ENCODE data around the gene RIN3.

Gene RIN3

DNA sequence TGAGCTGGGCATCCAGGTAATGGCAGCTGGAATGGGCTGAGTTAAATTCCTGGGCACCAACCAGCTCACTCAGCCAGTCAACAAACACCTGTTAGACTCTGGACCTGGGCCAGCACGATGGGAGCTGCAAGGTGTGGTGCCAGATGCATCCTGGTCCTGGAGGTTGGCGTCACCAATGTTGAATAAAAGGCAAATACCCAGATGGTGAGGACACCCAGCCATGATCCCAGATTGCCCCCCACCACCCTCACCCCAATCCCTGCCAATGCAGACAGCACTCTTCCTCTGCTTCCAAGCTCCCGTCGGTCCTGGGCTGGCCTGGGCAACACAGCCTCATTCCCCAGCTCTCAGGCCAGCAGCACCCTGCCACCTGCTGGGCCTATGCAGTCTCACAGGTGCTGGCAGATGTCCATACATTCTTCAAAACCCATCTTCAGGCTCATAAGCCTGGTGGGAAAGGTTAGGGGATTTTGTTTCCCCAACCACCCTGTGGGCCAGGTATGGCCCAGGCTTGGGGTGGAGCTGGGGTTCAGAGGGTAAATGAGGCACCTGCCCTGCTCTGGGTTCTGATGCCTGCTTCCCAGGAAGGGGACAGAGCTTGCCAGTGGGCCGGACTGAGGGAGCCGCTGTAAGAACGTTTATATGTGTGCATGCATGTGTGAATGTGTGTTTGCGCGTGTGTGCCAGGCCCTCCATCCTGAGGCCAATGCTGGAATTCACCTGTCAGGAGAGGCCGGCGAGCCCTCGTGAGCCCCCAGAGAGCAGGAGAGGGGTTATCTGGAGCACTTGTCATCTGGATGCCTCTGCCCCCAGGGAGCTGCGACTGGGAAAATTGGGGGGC lies 176.8 kb downstream of the RIN3 start:
- DNase-seq, result peak; percentile 37

DNA sequence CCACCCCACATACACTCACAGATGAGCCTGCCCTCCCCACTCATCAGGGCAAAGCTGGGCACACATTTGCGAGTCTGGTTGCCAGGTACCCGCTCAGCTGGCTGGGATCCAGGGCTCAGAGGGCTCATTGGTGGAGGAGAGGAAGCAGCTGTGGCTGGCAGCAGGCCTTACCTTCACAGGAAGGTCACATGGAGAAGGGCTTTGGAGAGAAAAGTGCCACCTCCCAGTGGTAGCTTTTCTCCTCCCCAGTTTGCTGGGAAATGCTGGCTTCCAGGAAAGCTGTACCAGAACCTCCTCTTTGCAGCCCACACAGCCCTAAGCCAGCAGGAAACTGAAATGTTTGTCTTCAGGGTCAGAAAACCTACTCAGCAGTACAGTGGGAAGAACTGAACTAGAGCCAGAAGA lies 179.2 kb downstream of the RIN3 start:
- DNase-seq, result no peak

DNA sequence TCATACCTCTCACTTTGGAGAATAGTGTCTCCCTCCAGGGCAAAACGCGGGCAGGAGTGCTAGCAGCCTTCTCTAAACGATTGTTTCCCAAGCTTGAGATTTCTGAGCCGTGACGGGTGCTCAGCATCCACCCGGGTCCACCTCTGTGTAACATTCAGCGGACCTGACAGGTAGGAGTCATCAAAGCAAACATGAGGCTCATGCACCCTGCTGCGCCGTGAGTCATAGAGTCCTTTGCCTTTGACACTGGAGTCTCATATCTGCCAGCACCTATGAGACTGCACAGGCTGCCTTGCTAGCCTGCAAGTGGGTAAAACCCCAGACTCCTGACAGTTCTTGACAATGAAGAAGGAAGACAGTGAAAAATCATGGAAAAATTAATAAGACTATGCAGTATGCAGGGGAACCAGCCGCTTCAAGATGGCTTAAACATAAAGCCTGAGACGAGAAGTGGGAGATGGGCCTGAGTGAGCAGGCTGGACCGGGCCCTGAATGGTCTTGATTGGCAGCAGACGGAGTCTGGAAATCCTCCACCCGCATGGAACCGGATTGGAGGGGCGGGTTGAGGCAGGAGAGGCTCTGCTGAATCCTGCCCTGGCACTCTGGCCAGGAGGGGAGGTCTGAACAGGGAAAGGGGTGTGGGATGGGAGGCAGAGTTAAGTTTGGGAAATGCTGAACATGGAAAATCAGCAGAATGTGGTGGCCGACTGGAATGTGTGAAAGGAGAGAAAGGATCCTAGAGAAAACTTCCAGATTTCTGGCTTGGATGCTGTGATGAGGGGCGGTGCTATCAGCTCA lies 180.6 kb downstream of the RIN3 start:
- DNase-seq, result no peak

DNA sequence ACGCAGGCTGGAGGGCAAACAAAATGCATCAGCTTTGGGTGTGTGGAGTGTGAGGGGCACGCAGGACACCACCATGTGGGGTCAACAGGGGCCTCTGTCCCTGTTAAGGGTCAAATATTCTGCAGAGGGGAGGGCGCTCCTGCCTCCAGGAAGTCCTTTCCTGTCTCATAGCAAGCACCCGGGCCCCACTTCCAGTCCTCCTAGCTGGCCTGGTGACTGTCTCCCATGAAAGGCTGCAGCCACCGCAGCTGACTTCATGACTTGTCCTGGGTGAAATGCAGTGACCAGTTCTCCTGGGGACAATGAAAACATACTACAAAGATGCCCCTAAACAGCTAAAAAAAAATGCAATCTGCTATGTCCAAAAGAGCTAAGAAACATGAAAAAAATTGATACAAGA lies 181.2 kb downstream of the RIN3 start:
- DNase-seq, result no peak

DNA sequence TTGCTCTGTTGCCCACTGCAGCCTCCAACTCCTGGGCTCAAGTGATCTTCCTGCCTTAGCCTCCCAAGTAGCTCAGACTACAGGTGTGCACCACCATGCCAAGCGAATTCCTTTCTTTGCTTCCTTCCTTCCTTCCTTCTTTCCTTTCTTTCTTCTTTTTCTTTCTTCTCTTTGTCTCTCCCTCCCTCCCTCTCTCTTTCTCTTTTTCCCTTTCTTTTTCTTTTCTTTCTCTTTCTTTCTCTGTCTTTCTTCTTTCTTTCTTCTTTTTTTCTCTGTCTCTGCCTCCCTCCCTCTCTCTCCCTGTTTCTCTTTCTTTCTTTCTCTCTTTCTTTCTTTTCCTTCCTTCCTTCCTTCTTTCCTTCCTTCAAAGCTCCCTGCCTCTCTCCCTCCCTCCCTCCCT lies 182.0 kb downstream of the RIN3 start:
- no peak for DNase-seq

DNA sequence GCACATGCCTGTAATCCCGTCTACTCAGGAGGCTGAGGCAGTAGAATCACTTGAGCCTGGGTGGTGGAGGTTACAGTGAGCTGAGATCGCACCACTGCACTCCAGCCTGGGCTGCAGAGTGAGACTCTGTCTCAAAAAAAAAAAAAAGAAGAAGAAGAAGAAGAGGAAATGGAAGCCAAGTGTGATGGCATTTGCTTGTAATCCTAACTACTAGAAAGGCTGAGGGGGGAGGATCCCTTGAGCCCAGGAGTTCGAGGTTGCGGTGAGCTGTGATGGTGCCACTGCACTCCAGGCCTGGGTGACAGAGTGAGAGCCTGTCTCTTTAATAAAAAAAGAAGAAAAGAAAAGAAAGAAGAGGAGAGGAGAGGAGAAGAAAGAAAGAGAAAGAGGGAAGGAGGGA lies 182.8 kb downstream of the RIN3 start:
- no peak for DNase-seq

DNA sequence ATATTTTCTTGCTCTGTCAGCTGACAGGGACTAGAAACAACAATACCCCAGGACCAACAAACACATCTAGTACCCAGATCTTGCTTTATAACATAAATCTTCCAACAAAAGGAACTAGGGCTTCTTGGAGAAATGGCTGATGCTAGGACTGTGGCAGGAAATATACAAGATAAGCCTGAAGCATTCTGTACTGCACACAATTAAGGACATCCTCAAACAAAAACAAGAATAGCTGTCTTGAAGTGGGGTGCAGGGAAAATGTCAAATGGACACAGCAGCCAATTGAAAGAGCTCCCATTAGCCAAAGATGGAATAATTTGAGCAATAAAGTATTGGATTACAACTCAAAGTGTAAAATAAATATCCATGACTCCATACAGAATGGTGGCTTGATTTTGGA lies 184.8 kb downstream of the RIN3 start:
- no peak for DNase-seq

DNA sequence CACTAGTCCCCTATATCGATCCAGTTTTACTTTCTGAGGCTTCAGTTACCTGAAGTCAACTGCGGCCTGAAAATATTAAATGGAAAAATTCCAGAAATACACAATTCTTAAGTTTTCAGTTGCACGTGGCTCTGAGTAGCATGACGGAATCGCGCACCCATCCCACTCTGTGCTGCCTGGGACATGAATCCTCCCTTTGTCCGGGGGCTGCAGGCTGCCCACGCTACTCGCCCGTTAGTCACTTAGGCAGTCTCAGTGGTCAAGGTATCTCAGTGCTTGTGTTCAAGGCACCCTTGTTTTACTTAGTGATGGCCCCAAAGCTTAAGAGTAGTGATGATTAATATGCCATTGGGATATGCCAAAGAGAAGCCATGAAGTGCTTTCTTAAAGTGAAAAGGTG lies 188.2 kb downstream of the RIN3 start:
- no peak for DNase-seq

DNA sequence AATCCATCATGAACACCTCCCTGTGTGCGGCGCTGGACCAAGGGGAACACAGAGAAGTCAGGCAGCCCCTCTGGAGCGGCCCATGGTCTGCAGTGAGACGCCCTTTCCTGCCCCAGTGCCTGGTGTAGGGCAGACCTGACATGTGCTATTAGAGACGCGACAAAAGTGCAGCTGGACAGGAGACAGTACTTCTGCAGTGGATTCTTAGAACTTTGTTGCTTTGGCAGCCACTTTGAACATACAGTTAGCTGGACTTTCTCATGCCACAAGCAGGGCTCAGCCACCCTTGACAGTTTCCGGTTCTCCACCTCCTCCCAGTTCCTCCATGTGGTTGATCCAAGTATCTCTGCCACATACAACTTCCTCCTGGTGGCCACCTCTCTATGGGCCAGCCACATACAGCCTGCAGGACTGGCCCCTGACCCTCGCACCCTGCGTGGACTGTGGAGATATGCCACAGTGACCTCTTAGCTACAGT lies 188.9 kb downstream of the RIN3 start:
- no peak for DNase-seq

DNA sequence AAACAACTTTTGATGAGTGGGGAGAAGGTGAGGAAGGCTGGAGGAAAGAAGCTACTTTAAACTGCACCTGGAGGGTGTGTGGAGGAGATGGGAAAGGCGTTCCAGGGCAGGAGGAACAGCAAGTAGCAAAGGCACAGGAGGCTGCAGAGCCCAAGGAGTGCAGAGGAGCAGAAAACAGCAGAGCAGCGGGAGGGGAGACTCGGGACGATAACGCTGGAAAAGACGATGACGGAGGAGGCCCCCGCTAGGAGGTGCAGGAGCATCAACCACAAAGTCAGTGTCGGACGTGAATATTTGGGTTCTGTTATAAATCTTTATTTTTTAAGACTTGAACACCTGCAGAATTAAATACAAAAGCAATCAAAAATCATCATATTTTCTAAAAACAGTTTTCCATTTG lies 189.9 kb downstream of the RIN3 start:
- DNase-seq, result no peak

DNA sequence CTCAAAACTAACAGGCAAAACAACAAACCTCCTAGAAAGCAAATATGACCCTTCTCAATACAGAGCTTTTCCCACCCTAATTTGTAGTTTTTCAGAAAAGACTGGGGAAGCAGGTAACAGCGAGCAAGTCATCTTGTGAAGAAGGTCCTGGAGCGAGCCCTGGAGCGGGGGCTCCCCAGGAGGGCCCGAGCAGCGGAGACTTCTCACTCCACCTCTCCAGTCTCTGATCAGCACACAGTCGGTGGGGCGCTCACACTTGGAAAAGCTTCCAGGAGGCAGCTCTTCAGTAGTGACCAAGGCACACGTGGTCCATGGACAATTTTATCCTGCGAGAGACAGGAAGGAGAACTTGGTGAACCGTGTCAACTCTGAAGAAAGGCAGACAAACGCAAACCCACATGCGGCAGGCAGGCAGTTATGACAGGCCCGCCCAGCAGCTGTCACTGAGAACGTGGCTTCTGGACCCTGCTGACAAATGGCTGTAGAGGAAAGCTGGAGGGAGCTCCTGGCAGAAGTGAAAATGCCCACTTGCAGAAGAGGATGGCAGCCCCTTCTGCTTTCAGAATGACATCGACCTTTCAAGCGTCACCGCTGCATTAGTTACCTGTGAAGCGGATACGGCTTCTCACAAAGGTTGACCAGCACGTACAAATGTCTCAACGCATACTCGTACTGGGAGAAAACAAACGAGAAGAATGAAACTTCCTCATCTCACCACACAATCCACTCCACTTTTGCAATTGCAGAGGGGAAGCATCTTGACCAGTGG lies 190.6 kb downstream of the RIN3 start:
- no peak for DNase-seq

DNA sequence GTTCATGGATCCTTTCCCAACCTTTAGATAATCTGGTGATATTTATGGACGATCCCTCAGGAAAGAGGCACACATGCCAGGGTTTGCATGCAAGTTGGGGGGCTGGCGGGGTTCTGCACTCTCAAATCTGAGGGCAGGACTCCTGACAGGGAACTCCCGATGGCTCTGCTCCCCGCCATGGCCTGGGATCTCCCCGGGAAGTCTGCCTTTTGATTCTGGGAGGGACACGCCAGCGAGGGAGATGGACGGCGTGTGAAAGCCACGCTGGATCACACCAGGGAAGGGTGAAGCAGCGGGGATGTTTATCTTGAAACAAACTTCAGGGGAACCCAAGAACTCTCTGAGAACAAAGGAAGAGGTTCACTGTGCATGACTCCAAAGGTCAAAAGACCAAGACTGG lies 191.2 kb downstream of the RIN3 start:
- DNase-seq, result no peak

DNA sequence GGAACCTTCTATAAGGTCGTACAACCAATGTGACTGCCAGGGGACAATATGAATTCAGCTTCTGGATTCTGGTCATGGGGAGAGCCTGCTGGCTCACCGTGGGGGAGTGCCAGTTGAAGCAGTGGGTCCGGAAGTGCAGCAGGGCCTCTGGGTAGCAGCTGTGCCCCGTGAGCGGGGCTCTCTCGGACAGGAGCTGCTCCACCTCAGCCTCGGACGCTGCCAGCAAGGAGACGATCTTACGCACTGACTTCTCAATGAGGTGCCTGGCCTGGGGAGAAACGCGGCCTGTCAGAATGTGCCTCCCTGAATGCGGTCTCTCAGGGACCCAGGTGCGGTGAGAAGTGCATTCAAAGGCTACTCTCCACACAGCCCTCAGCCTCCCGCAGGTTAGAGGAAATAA lies 192.8 kb downstream of the RIN3 start:
- DNase-seq, result no peak

DNA sequence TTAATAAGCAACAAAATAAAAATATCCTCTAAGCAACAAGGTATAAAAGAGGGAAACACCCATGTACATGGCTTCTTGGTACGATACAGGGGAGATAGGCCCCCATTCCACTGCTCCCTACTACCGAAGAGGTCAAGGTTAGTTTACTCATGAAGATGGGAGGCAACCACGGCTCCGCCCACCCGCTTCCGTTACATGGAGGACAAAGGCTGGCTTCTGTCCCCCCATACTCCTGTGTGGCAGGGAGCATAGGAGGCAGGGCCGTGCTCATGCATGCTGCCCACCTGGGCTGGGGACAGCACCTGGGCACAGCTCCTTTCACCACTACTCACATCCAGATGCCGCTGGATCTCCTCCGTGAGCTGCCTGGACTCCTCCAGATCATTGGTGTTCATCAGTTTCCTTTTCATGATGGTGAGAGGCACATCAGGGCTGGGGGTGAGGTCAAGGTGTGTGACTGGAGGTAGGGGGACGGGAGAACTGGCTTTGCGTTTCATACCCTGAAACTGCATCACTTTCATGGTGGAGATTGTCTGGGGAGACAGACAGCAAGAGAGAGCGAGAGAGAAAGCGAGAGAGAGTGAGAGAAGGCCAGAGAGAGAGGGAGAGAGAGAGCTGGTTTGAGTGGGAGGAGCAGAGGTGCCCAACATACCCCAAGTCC lies 195.9 kb downstream of the RIN3 start:
- DNase-seq, result no peak

DNA sequence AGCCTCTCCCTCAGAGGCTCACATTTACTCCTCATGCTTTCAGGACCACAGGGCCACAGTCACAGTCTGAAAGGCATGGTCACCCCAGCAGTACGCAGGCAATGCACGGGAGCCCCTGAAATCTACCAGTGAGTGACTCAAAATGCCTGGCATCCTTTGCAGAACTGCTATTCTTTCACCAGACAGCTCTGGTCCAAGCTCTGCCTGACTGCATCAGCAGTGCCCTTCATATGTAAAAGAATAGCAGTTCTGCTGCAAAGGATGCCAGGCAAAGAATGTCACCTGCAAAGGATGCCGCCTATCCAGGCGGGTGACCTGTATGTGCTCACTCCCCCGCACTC lies 196.4 kb downstream of the RIN3 start:
- no peak for DNase-seq

DNA sequence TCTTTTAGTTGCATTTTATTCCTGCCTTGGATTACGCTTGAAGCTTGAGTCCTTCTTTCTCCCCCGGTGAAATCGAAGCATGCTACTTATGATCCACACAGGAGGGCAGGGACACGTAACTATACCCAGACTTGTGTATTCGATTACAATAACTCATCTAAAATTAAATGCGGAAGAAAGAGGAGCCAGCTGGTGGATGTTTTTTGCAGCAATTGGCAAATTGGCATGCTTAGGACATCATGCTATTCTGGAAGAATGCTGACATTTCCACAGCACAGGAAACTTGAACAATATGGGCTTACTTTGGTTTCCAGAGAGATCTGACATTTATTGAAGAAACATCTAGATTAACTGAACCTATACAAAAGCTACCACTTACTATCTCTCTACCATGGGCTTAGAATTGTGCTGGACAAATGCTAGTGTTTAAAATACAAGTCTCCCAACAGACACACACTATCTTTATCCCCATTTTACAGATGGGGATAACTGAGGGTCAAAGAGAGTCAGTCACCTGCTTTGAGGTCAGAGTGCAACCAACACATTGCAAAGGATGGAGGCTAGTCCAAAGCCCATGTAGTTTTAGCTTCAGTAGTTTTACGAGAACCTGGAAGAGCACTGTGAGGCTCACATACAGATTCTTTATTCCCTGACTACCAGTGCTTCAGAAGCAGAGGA lies 198.5 kb downstream of the RIN3 start:
- no peak for DNase-seq

DNA sequence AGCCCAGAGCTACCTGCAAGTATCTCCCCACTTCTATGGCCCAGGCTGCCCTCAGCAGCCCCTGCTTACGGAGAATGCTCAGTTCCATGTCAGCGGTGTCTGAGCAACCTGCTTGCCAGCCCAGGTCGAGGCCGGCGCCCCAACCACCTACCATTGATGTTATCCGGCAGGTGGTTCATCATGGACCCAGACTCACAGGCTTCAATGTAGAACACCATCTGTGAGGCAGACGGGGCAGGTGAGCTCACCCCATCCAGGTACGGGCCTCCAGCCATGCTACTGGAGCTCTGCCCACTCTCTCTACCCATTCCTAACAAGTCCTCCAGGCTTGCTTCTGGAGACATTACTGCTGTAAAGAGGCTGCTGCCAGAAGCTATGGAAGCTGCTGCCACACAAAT lies 199.1 kb downstream of the RIN3 start:
- no peak for DNase-seq

DNA sequence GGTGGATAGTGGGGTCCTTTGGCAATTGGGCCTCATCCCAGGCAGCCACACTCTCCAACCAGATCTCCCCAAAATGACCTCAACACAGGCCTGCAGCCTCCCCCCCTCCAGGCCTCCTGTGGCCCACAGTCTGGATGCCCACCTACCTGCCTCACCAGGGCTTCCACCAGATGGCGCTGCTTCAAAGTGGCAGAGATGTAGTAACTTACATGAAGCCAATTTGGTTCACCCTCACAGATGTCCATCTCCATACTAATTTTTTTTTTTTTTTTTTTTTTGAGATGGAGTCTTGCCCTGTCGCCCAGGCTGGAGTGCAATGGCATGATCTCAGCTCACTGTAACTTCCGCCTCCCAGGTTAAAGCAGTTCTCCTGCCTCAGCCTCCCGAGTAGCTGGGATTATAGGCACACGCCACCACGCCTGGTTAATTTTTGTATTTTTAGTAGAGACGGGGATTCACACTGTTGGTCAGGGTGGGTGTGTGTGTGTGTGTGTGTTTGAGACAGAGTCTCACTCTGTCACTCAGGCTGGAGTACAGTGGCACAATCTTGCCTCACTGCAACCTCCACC lies 201.2 kb downstream of the RIN3 start:
- peak; percentile 63 for DNase-seq

DNA sequence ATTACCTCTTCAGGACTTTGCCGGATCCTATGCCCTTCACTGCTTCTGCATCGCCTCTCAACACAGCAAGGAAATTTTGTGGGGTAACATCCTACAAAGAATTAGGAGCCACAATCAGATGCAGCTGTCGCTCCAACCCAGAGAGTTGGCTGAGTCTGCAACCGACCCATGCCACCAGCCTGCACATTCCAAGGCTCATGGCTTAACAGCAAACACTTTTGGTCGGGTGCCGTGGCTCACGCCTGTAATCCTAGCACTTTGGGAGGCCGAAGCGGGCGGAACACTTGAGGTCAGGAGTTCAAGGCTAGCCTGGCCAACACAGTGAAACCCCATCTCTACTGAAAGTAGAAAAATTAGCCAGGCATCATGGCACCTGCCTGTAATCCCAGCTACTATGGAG lies 202.6 kb downstream of the RIN3 start:
- DNase-seq, result no peak

DNA sequence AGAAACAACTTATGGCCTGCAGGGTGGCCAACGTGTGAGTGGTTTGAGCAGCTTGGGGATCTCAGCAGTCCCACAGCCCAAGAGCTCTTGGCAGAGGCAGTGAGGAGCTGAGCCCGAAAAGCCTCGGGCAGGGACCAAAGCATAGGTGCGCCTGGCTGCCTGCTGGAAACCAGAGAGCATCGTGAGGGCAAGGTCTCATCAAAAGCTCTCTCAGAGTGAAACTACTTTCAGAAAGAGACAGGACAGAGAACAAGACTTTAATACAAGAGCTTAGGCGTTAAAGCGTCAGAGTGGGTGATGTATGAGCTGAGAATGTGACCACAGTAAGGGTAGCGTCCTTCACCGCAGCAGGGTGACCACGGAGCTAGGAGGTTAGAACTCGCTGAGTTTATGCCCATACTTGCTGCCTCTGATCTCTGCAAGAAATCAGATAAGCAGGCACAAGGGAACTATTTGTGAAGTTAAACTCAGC lies 204.0 kb downstream of the RIN3 start:
- no peak for DNase-seq

DNA sequence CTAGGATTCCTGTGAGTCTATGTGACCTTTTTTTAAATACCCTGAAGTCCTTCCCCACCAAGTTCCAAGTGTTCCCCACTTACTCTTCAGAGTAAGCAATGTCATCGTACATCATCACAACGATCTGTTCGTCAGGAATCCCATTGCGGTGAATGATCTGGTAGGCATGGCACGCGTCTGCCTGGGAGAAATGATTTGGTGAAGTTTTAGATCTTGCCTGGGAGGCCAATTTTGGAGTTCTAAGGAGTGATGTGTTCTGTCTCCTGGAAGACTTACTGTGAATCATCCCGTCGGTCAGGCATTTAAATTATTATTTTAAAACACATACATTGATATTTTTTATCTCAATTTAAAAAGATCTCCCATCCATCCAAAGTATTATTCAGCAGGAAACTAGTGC lies 205.1 kb downstream of the RIN3 start:
- peak; percentile 66 for DNase-seq

DNA sequence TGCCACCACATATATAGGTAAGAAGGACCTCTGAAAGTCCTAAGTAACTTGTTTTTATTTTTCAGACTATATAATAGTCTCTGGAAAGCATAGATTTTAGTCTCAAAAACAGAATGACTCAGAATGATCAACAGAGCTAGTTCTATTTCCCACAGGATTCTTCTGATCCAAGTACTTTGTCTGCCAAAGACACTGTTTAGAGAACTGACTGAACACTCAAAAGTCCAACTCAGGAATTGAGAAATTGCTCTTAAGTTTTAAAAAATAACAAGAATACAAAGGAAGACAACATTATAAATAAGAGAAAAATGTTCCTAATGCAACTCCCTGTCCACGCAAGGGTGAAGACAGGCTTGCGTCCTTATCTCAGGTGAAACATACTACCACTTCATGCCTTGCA lies 205.8 kb downstream of the RIN3 start:
- peak; percentile 37 for DNase-seq
